HCT116 (cell line): ENCODE results near the gene KRTAP5-9.
"Not testable (repeated sequence)": the region's sequence is repeated elsewhere in the genome, so short reads cannot be mapped to it uniquely, and the experiment has no call there.

Source experiments
- EZH2 ChIP-seq: fragments of 200-600 bp; sonication (generic); IDR thresholded peaks from 2 replicates; pipeline ENCODE4 v1.6.1; 2017; ENCODE audit warnings: antibody characterized with exemption, mixed run types
- EZH2phosphoT487 ChIP-seq: fragments of 200-600 bp; IDR thresholded peaks from 2 replicates; pipeline ENCODE4 v1.6.1; 2018; ENCODE audit warnings: antibody characterized with exemption, borderline replicate concordance
- POLR2A ChIP-seq: IDR thresholded peaks from 2 replicates; pipeline ENCODE4 v1.7.0; 2011; ENCODE audit warnings: borderline replicate concordance; ENCODE audit not compliant: insufficient read depth, insufficient read length; ENCODE audit errors: extremely low read depth
- POLR2AphosphoS5 ChIP-seq: IDR thresholded peaks from 2 replicates; pipeline ENCODE4 v1.6.1; 2011; ENCODE audit warnings: mild to moderate bottlenecking, low read depth, low read length, moderate library complexity
- RAD21 ChIP-seq: IDR thresholded peaks from 2 replicates; pipeline ENCODE4 v1.6.1; 2012; ENCODE audit warnings: low read depth, mild to moderate bottlenecking
- REST ChIP-seq: IDR thresholded peaks from 2 replicates; pipeline ENCODE4 v1.6.1; 2012; ENCODE audit warnings: low read depth
- SIN3A ChIP-seq: IDR thresholded peaks from 2 replicates; pipeline ENCODE4 v1.6.1; 2012; ENCODE audit warnings: low read depth
- YY1 ChIP-seq: IDR thresholded peaks from 2 replicates; pipeline ENCODE4 v1.6.1; 2011; ENCODE audit warnings: low read length, low read depth, moderate library complexity, mild to moderate bottlenecking; ENCODE audit not compliant: insufficient replicate concordance; ENCODE audit errors: extremely low read depth
- ZNF274 ChIP-seq: fragments of 200-500 bp; sonication (Bioruptor generic); IDR thresholded peaks from 2 replicates; pipeline ENCODE4 v1.6.1; 2014; ENCODE audit warnings: mild to moderate bottlenecking, low read depth, low read length, inconsistent platforms
- TF ChIP-seq, protein P1 (sequence below), 3 experiments: fragments of 200-600 bp in 1 of 3; sonication (generic) in 1 of 3; IDR thresholded peaks in 2 of 3; conservative IDR thresholded peaks in 1 of 3; 2 replicates each; pipeline ENCODE4 v1.5.1; 2012 to 2017; ENCODE audit warnings: low read depth in 2 of 3, low read length in 2 of 3, antibody characterized with exemption in 1 of 3, borderline replicate concordance in 1 of 3, control low read depth in 1 of 3, mild to moderate bottlenecking in 1 of 3, mixed read lengths in 1 of 3, mixed run types in 1 of 3, moderate library complexity in 1 of 3; ENCODE audit not compliant: insufficient read depth in 1 of 3
- TF ChIP-seq, protein P2 (sequence below): IDR thresholded peaks from 2 replicates; pipeline ENCODE4 v1.6.1; 2012

- TF ChIP-seq POLR2A, POLR2AphosphoS5, EZH2phosphoT487, RAD21, YY1, SIN3A, EZH2, REST, ZNF274: not testable (repeated sequence)
- TF ChIP-seq, protein P1, sequence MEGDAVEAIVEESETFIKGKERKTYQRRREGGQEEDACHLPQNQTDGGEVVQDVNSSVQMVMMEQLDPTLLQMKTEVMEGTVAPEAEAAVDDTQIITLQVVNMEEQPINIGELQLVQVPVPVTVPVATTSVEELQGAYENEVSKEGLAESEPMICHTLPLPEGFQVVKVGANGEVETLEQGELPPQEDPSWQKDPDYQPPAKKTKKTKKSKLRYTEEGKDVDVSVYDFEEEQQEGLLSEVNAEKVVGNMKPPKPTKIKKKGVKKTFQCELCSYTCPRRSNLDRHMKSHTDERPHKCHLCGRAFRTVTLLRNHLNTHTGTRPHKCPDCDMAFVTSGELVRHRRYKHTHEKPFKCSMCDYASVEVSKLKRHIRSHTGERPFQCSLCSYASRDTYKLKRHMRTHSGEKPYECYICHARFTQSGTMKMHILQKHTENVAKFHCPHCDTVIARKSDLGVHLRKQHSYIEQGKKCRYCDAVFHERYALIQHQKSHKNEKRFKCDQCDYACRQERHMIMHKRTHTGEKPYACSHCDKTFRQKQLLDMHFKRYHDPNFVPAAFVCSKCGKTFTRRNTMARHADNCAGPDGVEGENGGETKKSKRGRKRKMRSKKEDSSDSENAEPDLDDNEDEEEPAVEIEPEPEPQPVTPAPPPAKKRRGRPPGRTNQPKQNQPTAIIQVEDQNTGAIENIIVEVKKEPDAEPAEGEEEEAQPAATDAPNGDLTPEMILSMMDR (IDR thresholded peaks at IDR 0.05 in 2 of 3, conservative IDR thresholded peaks at IDR 0.05 in 1 of 3; ENCODE audit: borderline replicate concordance in 1 of 3, insufficient read depth in 1 of 3, low read depth in 2 of 3, low read length in 2 of 3), result not testable (repeated sequence)
- TF ChIP-seq, protein P2, sequence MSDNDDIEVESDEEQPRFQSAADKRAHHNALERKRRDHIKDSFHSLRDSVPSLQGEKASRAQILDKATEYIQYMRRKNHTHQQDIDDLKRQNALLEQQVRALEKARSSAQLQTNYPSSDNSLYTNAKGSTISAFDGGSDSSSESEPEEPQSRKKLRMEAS, result not testable (repeated sequence)
These were observed 8.2 kb upstream of the KRTAP5-9 start for GRCh38 chr11:71539971-71540370.
